Renal pelvis (tissue), 4 donors: ENCODE data around the gene DNAJC8. TPM values are rescaled to one million over a fixed set of nuclear protein-coding genes. Genes with fewer than 3 reads are reported as not detected.

Source experiments
- DNase-seq: peaks from one replicate; pipeline ENCODE4 v3.0.0-alpha.2; 2013
- polyA plus RNA-seq, 3 donors: library from polyadenylated mRNA; unstranded; fragments of 120-200 nt; gene quantifications; one replicate each; pipeline ENCODE4 v1.2.1, GENCODE V29; 2013; ENCODE audit not compliant: insufficient read length in 3 of 3

DNAJC8 gene
- polyA plus RNA-seq, 3 donors, result 144 to 160 (median 159) TPM

GRCh38 chr1:28259252-28259933 lies 26.6 kb upstream of the DNAJC8 start, which contains the start of gene SESN2:
SESN2 (plus strand) TSS chr1:28259518; CDS start chr1:28259848, 330 bp downstream.
- peak; percentile 98 for DNase-seq

GRCh38 chr1:28258628-28259251 lies 25.9 kb upstream of the DNAJC8 start:
- DNase-seq, result no peak

- no peak for DNase-seq
Observed at GRCh38 chr1:28257736-28258135, 24.9 kb upstream of the DNAJC8 start.

GRCh38 chr1:28256197-28256827 lies 23.5 kb upstream of the DNAJC8 start:
- no peak for DNase-seq

GRCh38 chr1:28249866-28250295 lies 17.1 kb upstream of the DNAJC8 start:
- no peak for DNase-seq

GRCh38 chr1:28249013-28249865 lies 16.4 kb upstream of the DNAJC8 start:
- DNase-seq, result no peak

GRCh38 chr1:28248273-28249012 lies 15.6 kb upstream of the DNAJC8 start:
- DNase-seq, result peak; percentile 81

GRCh38 chr1:28247612-28248272 lies 14.9 kb upstream of the DNAJC8 start:
- no peak for DNase-seq

GRCh38 chr1:28246427-28246832 lies 13.6 kb upstream of the DNAJC8 start:
- no peak for DNase-seq

- DNase-seq, result no peak
Observed at GRCh38 chr1:28244549-28245251, 11.9 kb upstream of the DNAJC8 start.

GRCh38 chr1:28243685-28244311 lies 11.0 kb upstream of the DNAJC8 start:
- no peak for DNase-seq

- DNase-seq, result no peak
Observed at GRCh38 chr1:28241638-28242241, 8.9 kb upstream of the DNAJC8 start.

- no peak for DNase-seq
Observed at GRCh38 chr1:28240024-28240423, 7.2 kb upstream of the DNAJC8 start.

- no peak for DNase-seq
Observed at GRCh38 chr1:28239004-28239403, 6.2 kb upstream of the DNAJC8 start.

- no peak for DNase-seq
Observed at GRCh38 chr1:28236656-28237322, 4.0 kb upstream of the DNAJC8 start.

- peak; percentile 97 for DNase-seq
Observed at GRCh38 chr1:28235755-28236655, 3.2 kb upstream of the DNAJC8 start, which contains the start of gene ATP5IF1. ATP5IF1 (plus strand) TSS chr1:28236124; CDS start chr1:28236184, 60 bp downstream.

- no peak for DNase-seq
Observed at GRCh38 chr1:28233264-28233606, 406 bp upstream of the DNAJC8 start.

- no peak for DNase-seq
Observed at GRCh38 chr1:28229996-28230395, 2.8 kb downstream of the DNAJC8 start.
